ENCODE data around the gene HOXA3. TPM values are rescaled to one million over a fixed set of nuclear protein-coding genes. Genes with fewer than 3 reads are reported as not detected.

The HOXA3 gene
- total RNA-seq, 1 experiment from 2014 or later: 4.5 TPM

DNA sequence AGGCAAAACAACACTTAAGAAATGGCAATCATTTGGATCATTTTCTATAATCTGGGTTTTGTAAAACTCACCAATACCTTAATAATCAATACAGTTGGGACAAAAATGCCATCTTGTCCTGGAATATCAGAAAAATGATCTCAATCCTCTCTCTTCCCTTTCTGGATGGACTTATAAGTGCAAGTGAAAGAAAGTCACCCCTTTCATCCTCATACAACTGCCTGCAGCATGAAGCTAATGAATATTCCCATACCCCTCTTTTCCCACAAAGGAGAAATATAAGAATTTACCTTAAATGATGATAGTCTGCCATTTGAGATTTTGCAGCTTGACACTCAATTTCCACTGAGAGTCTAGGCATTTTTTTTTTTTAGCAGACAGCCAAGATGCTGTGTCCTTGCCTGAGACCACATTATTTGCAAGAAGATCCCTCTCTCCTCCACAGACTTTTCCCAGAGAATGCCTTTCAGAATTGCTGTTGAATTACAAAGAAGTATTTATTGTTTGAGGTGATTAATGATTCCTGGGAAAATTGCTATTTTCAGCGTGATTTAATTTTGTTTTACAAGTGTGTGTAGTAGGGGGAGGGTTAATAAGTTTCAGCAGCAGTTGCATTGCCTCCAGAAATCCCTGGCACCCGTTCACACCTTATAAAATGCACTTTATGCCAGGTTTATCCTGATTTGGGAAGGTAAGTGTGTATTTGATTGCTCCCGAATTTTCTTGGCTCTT is 25.6 kb downstream of the HOXA3 start:
- TF ChIP-seq EZH2phosphoT487 (IDR thresholded peaks at IDR 0.05; ENCODE audit: borderline replicate concordance, low read length): no peak
- TF ChIP-seq EZH2 (IDR thresholded peaks at IDR 0.05; ENCODE audit: low read length, unreplicated experiment): no peak
- TF ChIP-seq, protein P1, sequence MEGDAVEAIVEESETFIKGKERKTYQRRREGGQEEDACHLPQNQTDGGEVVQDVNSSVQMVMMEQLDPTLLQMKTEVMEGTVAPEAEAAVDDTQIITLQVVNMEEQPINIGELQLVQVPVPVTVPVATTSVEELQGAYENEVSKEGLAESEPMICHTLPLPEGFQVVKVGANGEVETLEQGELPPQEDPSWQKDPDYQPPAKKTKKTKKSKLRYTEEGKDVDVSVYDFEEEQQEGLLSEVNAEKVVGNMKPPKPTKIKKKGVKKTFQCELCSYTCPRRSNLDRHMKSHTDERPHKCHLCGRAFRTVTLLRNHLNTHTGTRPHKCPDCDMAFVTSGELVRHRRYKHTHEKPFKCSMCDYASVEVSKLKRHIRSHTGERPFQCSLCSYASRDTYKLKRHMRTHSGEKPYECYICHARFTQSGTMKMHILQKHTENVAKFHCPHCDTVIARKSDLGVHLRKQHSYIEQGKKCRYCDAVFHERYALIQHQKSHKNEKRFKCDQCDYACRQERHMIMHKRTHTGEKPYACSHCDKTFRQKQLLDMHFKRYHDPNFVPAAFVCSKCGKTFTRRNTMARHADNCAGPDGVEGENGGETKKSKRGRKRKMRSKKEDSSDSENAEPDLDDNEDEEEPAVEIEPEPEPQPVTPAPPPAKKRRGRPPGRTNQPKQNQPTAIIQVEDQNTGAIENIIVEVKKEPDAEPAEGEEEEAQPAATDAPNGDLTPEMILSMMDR (conservative IDR thresholded peaks at IDR 0.05; ENCODE audit: low read depth, low read length): no peak
- no TSS peak for BruUV-seq (replicated peaks)
- ChIA-PET POLR2A (ENCODE audit: unreplicated experiment) (no interaction called here), CTCF (interaction anchor here (0.7 kb wide), 1 partner anchor 961 kb away, joined by 5 read pairs; no protein-coding TSS in a partner anchor)
- ATAC-seq (no peak), DNase-seq (no peak)
- Histone ChIP-seq H3K27ac (ENCODE audit: low read length) (no peak overlapping the region), H3K9me2 (replicated peaks; ENCODE audit: low read length) (no peaks in the 10 kb centered on the region), H3K79me2 (ENCODE audit: low read length) (peaks cover 23% of the 10 kb centered on the region), H3K9me3 (ENCODE audit: low read length) (no peaks in the 10 kb centered on the region), H3K4me2 (ENCODE audit: low read length) (no peak overlapping the region), H3K4me1 (ENCODE audit: insufficient read depth, low read length) (peaks cover 19% of the 10 kb centered on the region), H3F3A (ENCODE audit: low read length, unreplicated experiment) (no peaks in the 10 kb centered on the region), H4K20me1 (ENCODE audit: low read length) (no peaks in the 10 kb centered on the region), H3K9ac (ENCODE audit: low read length) (no peak overlapping the region), H2AFZ (ENCODE audit: low read length) (no peak overlapping the region), H3K27me3 (ENCODE audit: low read length) (no peaks in the 10 kb centered on the region), H3K4me3 (ENCODE audit: low read length) (no peak overlapping the region), H3K36me3 (ENCODE audit: low read depth, low read length) (no peaks in the 10 kb centered on the region)
- intact Hi-C loops (cut with micrococcal nuclease): no loop called here

DNA sequence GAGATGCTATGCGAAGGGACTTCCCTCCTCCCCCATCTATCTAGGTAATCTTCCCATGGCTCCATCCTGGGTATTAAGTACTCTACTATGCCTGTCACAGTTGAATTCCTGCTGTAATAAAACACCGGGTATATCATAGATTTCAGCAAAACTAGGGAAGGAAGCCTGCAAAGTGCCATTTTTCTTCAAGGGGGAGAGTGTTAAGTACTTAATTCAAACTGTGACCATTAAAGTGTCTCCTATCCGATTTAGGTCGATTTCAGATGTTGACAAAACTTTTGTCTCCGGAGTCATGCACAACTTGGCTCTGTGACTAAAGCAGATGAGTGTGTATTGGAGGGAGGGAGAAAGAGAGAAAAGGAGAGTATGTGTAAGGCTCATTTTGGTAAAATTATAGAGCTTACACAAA is 26.4 kb downstream of the HOXA3 start:
- CTCF ChIA-PET: no interaction called here
- Histone ChIP-seq H3K27ac (ENCODE audit: low read length) (no peak overlapping the region), H3K79me2 (ENCODE audit: low read length) (peaks cover 23% of the 10 kb centered on the region), H3K9me2 (replicated peaks; ENCODE audit: low read length) (no peaks in the 10 kb centered on the region), H3K9me3 (ENCODE audit: low read length) (no peaks in the 10 kb centered on the region), H3K9ac (ENCODE audit: low read length) (no peak overlapping the region), H4K20me1 (ENCODE audit: low read length) (no peaks in the 10 kb centered on the region), H2AFZ (ENCODE audit: low read length) (no peak overlapping the region), H3K4me1 (ENCODE audit: insufficient read depth, low read length) (peaks cover 12% of the 10 kb centered on the region; the same call in 1 of the 2 replicates), H3K4me3 (ENCODE audit: low read length) (no peak overlapping the region), H3K27me3 (ENCODE audit: low read length) (no peaks in the 10 kb centered on the region), H3K4me2 (ENCODE audit: low read length) (no peak overlapping the region), H3K36me3 (ENCODE audit: low read depth, low read length) (no peaks in the 10 kb centered on the region), H3F3A (ENCODE audit: low read length, unreplicated experiment) (no peaks in the 10 kb centered on the region)
- intact Hi-C loops (cut with micrococcal nuclease): no loop called here
- BruUV-seq (replicated peaks): no TSS peak
- TF ChIP-seq EZH2phosphoT487 (IDR thresholded peaks at IDR 0.05; ENCODE audit: borderline replicate concordance, low read length) (no peak), EZH2 (IDR thresholded peaks at IDR 0.05; ENCODE audit: low read length, unreplicated experiment) (no peak)
- TF ChIP-seq, protein P1 (conservative IDR thresholded peaks at IDR 0.05; ENCODE audit: low read depth, low read length): no peak
- POLR2A ChIA-PET (ENCODE audit: unreplicated experiment): no interaction called here
- no peak for DNase-seq
- ATAC-seq: no peak

Measured in PC-3 (cell line).